ENCODE measurements around the gene CLSTN3.

Gene CLSTN3

DNA sequence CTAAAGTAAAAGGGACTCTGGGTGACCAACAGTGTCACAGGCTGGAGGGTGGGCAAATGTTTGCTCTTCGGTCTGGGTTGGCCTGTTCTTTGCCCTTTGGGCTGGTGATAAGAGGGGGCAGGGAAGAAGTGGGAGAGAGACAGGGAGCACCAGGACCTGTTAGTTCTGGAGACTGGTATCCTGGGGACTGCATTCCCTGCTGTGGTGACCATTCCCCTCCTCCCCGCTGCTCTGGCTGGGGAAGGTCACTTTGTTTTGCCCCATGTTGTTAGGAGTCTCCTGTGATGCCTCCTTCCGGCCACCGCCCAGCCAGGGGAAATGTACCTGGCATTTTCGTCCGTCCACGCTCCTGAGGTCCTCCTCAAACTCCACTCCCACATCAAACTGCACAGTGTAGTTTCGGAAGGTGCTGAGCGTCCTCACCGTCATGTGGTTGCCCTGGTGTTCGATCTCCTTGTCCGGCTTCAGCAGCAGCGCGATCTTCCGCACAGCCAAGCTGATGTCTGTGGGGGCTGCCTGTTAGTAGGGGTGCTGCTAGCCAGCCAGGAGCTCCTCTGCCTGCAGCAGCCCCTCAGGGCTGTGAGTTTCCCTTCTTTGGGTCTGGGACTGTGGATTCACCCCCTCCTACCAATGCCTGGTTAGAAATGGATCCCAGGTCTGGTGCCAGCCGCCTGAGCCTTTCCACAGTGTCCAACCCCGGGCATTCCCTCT, 2.1 kb upstream of the CLSTN3 start:
- DNase-seq, result no peak

GRCh38 chr12:7128681-7129286, 1.4 kb upstream of the CLSTN3 start, which contains the start of gene RBP5:
TSS of gene RBP5 (minus strand) at chr12:7128889. CDS start at chr12:7128775, 114 bp downstream.
- DNase-seq, result no peak

DNA sequence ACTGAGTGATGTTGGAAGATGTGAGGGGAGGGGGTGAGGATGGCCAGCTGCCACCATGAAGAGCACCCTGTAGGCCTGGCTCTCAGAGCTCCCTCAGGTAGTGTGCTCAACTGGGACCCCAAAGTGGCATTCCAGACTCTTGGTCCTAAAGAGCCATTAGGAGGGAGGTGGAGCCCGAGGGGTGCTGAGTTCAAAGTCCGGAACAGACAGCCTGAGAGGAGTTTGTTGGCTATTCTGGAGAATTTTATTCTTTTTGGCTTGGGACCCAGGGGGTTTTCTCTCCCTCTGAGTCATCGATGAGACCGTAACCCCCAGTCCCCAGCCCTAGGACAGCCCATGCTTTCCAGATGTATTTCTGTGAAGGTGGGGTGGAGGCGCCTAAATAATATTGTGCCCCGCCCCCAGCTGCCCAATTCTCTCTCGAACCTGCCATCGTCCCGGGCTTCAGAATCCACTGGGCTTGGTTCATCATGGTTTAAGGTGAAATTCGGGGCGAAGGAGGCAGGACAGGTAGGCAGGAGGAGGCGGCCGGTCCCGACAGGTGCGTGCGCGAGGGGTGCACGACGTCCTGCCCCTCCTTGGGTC, 792 bp upstream of the CLSTN3 start:
- no peak for DNase-seq

DNA sequence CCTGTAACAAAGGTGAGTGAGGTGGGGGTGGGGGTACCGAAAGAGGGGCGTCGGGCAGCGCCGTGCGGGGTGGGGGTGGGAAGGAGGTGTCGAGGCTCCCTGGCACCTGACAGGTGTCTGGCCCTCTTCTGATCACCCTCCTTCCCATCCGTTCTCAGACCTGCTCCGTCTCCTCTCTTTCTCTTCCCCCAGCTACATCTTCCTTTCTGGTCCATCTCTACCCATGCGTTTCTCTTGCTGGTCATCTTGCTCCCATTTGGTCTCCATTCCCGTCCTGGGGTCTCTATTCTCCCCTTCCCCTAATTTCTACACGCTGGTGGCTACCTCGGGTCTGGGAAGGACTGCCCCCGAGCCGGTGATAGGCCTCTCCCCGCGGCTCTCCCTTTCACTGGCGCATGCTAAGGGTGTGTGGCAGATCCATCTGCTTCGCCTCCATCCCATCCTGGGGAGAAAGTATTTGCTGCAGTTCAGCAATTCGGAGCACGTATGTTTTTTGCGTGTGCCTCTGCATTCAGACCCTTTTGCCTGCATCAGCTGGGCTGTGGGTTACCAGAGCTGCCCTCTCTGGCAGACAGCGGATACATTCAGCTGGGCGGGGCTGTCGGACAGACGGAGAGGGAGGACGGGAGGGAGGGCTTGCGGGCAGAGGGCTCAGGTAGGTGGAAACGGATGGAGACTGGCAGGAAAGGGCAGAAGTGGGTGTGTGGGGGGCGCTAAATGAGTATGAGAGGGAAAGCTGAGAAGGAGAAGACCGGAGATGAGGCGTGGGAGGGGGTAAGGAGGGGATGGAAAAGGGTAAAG, 730 bp downstream of the CLSTN3 start:
- peak in 2 of 4 experiments; percentile 25 to 33 for DNase-seq

- peak in 3 of 4 experiments; percentile 16 to 31 (median 26) for DNase-seq
Measured at GRCh38 chr12:7131502-7131866, 1.3 kb downstream of the CLSTN3 start.

DNA sequence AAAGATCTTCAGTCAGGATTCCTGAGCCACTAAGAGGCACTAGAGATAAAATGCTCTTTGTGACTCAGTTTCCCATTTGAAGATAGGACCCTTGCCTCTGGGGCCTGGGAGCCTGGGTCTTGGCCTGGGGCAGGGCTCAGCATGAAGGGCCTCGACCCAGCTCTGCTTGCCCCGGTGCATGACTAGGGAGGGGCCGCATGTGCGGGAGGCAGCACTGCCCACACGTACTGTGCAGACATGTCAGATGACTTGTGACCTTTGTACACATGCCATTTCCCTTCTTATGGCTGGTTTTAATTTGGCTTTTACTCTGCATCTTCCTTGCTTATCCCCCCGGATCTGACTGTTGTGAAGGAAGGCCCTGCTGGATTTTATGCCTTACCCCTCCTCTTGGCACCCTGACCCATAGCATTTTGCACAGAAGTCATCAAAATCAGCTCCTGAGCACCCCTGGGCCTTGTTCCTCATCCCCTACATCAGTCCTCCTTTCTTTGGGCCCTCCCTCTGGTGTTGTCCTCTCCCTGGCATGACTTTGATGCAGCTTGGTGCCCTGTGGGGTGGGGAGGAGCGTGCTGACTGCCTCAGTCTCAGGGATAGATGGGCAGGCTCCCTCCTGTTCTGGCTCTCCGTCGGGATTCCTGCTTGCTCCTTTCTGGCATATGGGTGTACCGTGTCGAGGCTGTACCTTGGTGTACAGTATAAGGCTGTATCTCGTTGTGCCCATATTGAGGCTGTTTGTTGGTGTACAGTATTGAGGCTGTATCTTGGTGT, 4.4 kb downstream of the CLSTN3 start:
- peak in 3 of 4 experiments; percentile 23 to 43 (median 42) for DNase-seq

DNA sequence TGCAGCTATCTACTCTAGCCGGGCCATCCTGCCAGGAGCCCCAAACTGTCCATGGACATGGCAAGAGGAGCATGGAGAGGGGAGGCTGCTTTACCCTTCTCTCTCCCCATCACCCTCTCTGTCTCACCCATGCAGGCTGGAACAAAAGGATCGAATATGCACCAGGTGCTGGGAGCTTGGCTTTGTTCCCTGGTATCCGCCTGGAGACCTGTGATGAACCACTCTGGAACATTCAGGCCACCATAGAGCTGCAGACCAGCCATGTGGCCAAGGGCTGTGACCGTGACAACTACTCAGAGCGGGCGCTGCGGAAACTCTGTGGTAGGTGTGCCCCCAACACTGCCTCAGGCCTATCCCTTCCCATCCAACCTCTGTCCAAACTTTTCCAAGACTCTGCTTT, 5.9 kb downstream of the CLSTN3 start:
- no peak for DNase-seq

DNA sequence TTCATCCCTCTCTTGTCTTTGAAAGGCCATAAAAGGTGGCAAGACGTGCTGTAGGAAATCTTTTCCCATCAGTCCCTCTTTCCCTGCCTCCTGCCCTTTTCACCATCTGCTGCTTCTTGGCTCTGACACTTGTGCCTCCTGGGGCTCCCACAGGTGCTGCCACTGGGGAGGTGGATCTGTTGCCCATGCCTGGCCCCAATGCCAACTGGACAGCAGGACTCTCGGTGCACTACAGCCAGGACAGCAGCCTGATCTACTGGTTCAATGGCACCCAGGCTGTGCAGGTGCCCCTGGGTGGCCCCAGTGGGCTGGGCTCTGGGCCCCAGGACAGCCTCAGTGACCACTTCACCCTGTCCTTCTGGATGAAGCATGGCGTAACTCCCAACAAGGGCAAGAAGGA, 6.5 kb downstream of the CLSTN3 start:
- DNase-seq, result no peak

DNA sequence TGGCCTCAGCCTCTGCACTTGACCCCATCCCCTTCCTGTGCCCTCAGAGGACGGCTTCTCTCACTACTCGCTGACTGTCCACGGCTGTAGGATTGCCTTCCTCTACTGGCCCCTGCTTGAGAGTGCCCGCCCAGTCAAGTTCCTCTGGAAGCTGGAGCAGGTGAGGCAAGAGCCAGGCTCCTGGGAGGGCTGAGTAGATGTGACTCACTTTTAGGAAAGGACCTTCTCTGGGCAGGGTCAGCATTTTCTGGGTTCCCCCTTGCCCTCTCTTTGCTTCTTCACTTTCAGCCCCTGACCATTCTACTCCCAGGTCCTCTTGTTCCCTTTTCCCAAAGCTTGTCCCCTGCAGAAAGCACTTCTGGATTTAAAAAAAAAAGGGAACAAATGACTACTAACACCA, 7.7 kb downstream of the CLSTN3 start:
- peak; percentile 55 to 76 (median 69) for DNase-seq

GRCh38 chr12:7139200-7139599, 9.0 kb downstream of the CLSTN3 start:
- DNase-seq, result peak in 2 of 4 experiments; percentile 8 to 14

DNA sequence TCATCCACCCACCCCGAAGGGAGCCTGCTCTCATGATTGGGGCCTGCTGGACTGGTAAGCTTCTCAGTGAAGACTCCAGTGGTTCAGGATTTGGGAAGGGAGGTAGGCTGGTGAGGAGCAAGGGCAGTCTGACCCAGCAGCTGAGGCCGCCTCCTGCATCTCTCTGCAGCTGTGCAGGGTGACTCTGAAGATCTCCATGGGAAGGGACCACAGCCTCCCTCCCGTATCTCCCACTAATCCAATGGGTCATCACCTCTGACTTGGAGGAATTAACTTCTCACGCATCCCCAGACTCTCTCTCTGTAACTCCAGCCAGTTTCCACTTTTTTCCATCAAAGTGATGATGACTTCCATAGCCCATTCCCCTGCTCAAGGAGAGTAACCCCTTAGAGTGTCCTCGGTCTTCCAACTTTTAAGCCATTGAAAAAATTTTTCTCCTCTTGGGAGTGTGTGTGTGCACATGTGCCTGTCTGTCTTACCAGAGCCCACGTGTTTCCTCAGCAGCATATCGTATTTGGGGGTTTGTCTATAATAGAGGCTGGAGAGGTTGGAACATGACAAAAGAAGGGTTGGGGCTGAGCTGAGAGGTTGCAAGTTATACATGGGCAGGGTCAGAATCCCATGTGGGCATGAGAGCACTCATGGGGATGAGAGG, 11.3 kb downstream of the CLSTN3 start:
- no peak for DNase-seq

DNA sequence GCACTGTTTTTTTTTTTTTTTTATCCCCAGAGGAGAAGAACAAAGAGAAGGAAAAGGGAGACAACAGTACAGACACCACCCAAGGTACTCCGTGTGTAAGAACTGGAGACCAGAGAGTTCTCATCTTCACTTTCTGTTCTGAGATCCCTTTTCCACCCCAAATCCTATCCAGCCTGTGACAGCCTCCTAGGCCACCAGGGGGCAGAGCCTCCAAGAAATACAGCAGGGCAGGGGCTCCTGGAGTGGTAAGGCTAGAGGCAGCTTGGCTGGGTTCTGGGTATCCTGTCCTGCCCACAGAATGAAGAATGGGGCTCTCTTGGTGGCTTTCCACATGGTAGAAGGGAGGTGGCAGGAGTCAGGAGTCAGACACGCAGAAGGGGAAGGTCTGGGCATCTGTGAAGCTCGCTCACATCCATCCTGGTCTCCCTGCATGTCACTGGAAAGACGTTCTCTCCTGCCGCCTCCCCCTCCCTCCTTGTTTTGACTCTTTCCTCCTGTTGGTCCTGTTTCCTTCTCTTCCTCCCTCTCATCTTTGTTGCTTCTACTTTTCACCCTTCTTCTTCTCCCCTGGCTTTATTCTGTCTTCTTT, 12.0 kb downstream of the CLSTN3 start:
- peak; percentile 71 to 83 (median 78) for DNase-seq

DNA sequence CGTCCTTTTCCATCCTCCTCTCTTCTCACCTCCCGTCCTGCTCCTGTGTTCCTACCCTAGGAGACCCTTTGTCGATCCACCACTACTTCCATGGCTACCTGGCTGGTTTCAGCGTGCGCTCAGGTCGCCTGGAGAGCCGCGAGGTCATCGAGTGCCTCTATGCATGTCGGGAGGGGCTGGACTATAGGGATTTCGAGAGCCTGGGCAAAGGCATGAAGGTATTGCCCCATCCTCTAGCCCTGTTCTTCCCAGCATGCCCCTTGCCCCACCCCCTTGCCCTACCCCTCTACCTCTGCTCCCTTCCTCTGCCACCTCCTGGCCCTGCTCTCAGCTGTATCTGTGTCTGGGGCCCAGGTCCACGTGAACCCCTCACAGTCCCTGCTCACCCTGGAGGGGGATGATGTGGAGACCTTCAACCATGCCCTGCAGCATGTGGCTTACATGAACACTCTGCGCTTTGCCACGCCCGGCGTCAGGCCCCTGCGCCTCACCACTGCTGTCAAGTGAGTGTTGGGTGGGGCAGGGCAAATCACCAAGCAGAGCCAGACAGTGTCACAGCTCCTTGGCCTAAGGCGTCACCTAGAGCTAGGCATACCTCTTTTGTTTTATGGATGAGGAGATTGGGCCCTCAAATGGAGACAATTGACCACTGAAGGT, 12.8 kb downstream of the CLSTN3 start:
- no peak for DNase-seq

GRCh38 chr12:7143564-7143963, 13.4 kb downstream of the CLSTN3 start:
- no peak for DNase-seq

DNA sequence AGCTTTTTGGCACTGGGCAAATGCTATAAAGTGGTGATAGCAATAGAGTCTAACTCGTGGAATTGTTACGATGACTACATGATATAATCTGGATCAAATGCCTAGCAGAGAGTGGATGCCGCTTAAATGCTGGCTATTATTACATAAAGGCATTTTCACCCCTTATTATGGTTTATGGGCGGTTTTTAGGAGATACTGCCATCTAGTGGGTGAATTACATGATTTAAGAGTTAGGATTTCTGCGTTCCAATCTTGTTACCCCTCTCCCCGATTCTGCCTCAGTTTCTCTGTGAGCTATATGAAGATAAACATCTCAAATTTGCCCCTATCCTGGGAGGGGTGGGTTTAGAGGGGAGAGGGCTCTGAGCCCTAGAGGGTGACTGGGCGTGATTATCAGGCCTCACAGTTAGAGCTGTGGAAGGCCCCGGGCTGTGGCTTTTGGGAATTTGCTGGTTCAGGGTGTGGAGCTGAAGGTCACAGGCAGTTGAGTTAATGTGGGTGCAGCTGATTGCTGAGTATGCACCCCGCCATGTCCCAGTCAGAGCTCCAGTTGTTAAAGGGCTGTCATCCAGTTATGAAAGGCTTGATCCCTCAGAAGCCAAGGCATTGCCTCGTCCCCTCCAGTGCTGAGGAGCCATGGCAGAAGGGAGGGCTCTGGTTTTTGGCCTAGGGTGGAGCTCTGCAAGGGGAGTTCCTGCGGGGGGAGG, 14.4 kb downstream of the CLSTN3 start:
- peak in 3 of 4 experiments; percentile 35 to 67 (median 59) for DNase-seq

GRCh38 chr12:7145671-7146070, 15.5 kb downstream of the CLSTN3 start:
- DNase-seq, result no peak

- no peak for DNase-seq
Measured at GRCh38 chr12:7146228-7146627, 16.1 kb downstream of the CLSTN3 start.

DNA sequence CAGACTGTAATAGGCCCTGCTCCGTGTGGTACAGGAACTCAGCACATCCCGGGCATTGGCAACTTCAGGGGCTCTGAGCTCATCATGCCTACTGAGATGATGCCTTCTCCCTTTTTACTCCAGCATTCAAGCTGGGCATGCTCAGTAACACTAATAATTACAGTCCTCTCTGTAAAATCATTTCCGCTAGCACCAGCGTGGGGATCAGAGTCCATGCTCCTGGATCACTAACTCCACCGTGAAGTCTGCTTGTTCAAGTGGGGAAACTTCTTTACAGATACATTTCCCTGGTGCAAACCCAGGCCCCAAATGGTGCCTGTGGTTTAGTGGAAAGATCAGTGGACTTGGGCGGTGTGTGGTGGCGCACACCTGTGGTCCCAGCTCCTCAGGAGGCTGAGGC, 16.7 kb downstream of the CLSTN3 start:
- no peak for DNase-seq

GRCh38 chr12:7150356-7150755, 20.2 kb downstream of the CLSTN3 start:
- DNase-seq, result no peak

GRCh38 chr12:7150841-7151240, 20.7 kb downstream of the CLSTN3 start:
- no peak for DNase-seq
